HG02870 (cell line): Measurements from ENCODE around the gene GABRR3.

Source experiments
- ATAC-seq: cut with Tn5 transposase; IDR thresholded peaks from one replicate; pipeline ENCODE4 v1.9.1; 2021; ENCODE audit warnings: mild to moderate bottlenecking, moderate library complexity; ENCODE audit not compliant: unreplicated experiment

Gene GABRR3

GRCh38 chr3:97959872-97960271, 75.2 kb downstream of the GABRR3 start:
- ATAC-seq = no peak

- ATAC-seq = no peak
Observed at GRCh38 chr3:97958796-97959195, 76.3 kb downstream of the GABRR3 start.

- ATAC-seq = no peak
Observed at GRCh38 chr3:97958396-97958795, 76.7 kb downstream of the GABRR3 start.

- ATAC-seq = no peak
Observed at GRCh38 chr3:97957617-97958311, 77.4 kb downstream of the GABRR3 start.

GRCh38 chr3:97956051-97956450, 79.1 kb downstream of the GABRR3 start:
- ATAC-seq = no peak

- ATAC-seq = peak; percentile 73
Observed at GRCh38 chr3:97954228-97954827, 80.8 kb downstream of the GABRR3 start.

GRCh38 chr3:97952872-97953271, 82.2 kb downstream of the GABRR3 start:
- no peak for ATAC-seq

GRCh38 chr3:97952280-97952679, 82.8 kb downstream of the GABRR3 start:
- ATAC-seq = no peak

GRCh38 chr3:97950360-97950759, 84.8 kb downstream of the GABRR3 start:
- no peak for ATAC-seq

- ATAC-seq = no peak
Observed at GRCh38 chr3:97949743-97950142, 85.4 kb downstream of the GABRR3 start.

- ATAC-seq = no peak
Observed at GRCh38 chr3:97949110-97949485, 86.0 kb downstream of the GABRR3 start.

- ATAC-seq = no peak
Observed at GRCh38 chr3:97948351-97949109, 86.6 kb downstream of the GABRR3 start.

- no peak for ATAC-seq
Observed at GRCh38 chr3:97942801-97943546, 92.1 kb downstream of the GABRR3 start.

- no peak for ATAC-seq
Observed at GRCh38 chr3:97940034-97940433, 95.1 kb downstream of the GABRR3 start.

GRCh38 chr3:97939401-97939800, 95.7 kb downstream of the GABRR3 start:
- ATAC-seq = no peak

GRCh38 chr3:97938444-97938843, 96.7 kb downstream of the GABRR3 start:
- no peak for ATAC-seq

GRCh38 chr3:97937205-97937604, 97.9 kb downstream of the GABRR3 start:
- no peak for ATAC-seq

GRCh38 chr3:97935842-97936241, 99.3 kb downstream of the GABRR3 start:
- no peak for ATAC-seq
